A172 (cell line): Measurements from ENCODE around the gene SBNO2. TPM values are rescaled to one million over a fixed set of nuclear protein-coding genes. Genes with fewer than 3 reads are reported as not detected.
A peak's percentile ranks its signal among the peaks of the same experiment; 100 is the strongest.

Experiments used
- DNase-seq: peaks from one replicate; pipeline ENCODE4 v3.0.0-alpha.2; 2015; ENCODE audit warnings: low spot score
- total RNA-seq: library from RNA; depleted of rRNA; stranded (reverse); fragments of >200 nt; shearing (Covaris generic); gene quantifications from 2 replicates; pipeline ENCODE4 v1.2.3, GENCODE V29; 2014; rRNA removed

The SBNO2 gene, protein sequence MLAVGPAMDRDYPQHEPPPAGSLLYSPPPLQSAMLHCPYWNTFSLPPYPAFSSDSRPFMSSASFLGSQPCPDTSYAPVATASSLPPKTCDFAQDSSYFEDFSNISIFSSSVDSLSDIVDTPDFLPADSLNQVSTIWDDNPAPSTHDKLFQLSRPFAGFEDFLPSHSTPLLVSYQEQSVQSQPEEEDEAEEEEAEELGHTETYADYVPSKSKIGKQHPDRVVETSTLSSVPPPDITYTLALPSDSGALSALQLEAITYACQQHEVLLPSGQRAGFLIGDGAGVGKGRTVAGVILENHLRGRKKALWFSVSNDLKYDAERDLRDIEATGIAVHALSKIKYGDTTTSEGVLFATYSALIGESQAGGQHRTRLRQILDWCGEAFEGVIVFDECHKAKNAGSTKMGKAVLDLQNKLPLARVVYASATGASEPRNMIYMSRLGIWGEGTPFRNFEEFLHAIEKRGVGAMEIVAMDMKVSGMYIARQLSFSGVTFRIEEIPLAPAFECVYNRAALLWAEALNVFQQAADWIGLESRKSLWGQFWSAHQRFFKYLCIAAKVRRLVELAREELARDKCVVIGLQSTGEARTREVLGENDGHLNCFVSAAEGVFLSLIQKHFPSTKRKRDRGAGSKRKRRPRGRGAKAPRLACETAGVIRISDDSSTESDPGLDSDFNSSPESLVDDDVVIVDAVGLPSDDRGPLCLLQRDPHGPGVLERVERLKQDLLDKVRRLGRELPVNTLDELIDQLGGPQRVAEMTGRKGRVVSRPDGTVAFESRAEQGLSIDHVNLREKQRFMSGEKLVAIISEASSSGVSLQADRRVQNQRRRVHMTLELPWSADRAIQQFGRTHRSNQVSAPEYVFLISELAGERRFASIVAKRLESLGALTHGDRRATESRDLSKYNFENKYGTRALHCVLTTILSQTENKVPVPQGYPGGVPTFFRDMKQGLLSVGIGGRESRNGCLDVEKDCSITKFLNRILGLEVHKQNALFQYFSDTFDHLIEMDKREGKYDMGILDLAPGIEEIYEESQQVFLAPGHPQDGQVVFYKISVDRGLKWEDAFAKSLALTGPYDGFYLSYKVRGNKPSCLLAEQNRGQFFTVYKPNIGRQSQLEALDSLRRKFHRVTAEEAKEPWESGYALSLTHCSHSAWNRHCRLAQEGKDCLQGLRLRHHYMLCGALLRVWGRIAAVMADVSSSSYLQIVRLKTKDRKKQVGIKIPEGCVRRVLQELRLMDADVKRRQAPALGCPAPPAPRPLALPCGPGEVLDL (N-terminal part only)
- total RNA-seq, result 37.0 and 51.1 TPM in 2 replicates

DNA sequence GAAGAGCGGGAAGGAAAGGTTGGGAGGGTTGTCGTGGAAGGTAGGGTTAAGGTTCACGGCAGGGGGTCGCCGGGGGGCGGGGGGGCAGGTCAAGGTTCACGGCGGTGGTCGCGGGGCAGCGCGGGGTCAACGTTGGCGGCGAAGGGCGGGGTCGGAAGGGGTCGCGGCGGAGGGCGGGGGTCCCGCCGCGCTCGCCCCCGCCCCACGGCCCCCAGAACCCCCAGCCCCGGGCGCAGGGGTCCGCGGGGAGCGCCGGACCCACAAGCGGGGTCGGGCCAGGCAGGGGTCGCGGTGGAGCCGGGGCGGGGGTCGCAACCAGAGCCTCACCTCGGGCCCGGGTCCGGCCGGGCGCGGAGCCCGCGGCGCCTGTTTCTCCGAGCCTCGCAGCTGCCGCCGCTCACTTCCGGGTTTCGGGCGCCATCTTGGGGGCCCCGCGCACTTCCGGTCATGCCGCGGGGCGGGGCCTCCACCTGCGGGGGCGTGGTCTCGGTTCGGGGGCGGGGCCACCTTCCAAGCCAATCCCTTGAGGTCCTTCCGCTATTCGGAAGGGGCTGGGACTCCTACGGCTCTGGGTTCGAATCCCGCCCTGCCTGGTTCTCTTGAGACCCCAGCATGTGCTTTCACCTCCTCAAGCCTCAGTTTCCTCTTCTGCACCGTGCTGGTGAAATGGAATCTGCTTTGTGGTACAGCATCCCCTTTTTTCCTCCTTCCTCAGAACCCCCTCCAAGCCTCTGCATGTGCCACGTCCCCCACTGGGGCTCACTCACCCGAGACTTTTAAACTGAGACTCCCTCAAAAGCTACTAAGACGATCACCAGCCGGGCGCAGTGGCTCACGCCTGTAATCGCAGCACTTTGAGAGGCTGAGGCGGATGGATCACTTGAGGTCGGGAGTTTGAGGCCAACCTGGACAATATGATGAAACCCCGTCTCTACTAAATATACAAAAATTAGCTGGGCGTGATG, at the start of gene SBNO2:
TSS of gene SBNO2 (minus strand) at position 424 of the 965 bp plus-strand sequence. CDS start 19,992 bp downstream, outside the sequence.
- peak; percentile 70 for DNase-seq

DNA sequence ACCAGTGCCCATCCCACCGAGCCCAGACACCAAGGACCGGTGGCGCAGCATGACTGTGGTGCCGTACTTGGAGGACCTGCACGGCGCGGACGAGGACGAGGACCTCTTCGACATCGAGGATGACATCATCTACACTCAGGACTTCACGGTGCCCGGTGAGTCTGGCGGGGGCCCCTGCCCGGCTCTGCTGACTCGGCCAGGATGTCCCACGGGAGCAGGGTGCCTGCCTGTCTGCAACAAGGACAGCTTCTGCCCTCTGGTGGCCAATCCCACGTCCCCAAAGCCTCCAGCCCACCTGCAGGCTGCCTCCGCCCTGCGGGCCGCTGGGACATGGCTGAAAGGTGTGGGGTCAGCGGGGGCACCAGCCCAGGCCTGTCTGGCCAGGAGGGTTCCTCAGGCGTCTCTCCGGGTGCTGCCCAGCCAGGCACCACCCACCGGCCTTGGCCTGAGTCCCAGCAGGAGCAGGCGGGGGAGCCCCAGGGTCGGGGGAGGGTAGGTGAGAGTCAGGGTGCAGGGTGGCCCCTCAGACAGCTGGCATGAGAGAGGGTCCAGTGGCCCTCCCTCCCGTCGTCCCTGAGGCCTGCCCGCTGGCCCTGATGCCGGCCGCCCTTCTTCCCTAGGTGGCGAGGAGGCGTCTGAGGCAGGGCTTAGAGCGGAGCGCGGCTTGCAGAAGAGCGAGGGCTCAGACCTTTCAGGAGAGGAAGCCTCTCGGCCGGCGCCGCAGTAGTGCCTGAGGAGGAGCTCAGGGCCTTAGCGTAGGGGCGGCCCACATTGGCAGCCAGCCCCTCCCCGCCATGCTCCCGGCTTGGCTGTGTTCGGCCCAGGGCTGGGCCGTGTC, 49.2 kb upstream of the SBNO2 start:
- DNase-seq, result peak; percentile 75

DNA sequence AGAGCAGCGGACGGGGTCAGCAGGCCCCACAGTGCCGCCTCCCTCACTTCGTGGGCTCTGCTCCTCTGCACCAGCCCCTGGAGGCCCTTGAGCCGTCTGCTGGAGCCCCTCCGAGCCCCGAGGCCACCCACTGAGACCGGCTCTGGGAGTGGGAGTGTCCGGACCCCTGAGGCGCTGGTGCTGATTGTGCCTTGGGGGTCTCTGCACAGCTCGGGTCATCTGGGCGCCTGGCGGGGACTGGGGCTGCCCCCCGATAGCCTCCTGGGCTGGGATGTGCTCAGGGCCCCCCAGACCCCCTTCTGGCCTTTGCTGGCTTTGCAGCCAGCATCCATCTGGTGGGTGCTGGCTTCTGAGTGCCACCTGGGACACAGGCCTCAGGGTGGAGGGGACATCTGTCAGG, 48.3 kb upstream of the SBNO2 start:
- DNase-seq, result no peak

DNA sequence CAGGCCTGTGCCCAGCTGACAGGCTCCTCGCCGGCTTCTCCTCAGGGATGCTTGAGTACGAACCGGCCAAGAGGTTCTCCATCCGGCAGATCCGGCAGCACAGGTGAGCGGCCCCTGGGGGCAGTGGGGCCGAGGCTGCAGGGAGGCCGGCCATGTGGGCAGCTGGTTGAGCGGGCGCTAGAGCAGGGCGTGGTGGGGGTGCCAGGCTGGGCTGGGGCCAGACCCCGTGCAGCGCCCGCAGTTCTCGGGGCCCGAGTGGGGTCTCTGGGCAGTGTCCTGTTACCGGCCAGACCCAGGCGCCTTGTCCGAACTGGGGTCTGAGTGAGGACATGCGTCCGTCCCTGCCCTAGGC, 47.8 kb upstream of the SBNO2 start:
- no peak for DNase-seq

DNA sequence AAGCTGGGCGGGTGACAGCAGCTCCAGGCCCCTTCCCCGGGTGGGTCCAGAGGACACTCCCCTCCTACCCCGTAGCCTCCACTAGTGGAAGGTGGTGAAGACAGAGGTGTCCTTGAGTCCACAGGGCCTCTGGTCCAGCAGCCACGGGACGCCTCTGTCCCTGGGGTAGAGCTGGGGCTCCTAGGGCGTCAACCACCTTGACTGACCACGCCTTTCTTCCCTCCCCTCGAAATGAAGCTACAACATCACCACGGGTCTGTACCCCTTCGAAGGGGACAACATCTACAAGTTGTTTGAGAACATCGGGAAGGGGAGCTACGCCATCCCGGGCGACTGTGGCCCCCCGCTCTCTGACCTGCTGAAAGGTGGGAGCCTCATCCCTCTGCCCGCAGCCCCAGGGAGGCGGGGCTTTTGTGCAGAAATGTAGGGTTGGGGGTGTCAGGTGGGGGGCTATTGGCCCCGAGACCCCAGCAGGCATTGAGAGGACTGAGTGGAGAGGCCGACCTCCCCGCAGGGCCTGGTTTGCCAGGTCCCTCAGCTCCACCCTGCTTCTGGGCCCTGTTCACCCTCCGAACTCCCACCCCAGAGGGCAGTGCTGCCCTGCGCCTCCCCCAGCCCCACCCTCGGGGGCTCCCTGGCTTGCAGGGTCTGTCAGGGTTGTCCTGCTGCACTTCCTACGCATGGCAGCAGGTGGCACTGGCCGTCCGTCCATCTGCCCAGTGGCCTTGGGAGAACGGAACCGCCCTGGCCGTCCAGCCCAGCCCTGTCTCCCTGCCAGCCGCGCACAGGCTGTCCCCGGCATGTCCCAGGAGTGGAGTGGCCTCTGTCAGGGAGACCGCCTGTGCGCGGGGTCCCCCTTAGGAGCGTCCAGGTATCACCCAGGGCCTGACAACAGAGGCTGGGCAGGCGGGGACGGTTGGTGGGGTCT, 47.2 kb upstream of the SBNO2 start:
- peak; percentile 51 for DNase-seq

DNA sequence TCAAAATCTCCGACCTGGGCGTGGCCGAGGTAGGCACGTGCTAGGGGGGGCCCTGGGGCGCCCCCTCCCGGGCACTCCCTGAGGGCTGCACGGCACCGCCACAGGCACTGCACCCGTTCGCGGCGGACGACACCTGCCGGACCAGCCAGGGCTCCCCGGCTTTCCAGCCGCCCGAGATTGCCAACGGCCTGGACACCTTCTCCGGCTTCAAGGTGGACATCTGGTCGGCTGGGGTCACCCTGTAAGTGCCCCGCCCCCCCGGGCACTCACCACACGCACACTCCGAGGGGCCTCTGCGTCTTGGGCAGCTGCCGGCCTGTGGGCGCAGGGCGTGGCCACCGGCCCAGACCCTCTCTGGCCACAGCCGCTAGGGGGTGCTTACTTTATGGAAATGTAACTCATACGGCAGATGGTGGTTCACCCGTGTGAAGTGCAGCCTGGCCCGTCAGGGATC, 46.4 kb upstream of the SBNO2 start:
- no peak for DNase-seq

DNA sequence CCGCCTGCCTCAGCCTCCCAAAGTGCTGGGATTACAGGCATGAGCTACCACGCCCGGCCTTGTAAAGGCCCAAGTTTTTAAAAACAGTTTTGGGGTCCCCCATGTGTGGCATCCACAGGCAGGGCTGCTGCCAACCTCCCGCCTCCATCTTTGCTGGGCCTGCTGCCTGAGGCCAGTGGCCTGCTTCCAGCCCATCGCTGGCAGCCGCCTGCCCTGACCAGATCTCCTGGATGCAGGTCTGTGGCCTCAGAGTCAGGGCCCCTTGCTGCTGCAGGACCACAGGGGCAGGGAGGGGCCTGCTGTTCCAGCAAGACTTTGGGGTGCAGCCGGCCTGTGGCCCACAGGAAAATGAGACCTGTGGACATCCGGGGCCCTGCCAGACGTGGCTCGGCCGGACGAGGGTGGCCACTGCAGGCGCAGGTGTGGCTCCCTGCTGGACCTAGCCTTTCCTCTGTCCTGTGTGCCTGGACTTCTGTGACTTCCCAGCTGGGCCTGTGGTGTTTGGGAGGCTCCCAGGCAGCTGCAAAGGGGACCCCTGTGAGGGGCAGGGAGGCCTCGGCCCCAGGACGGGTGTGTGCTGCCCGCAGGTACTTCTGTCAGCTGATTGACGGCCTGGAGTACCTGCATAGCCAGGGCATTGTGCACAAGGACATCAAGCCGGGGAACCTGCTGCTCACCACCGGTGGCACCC, 45.9 kb upstream of the SBNO2 start:
- DNase-seq, result no peak

DNA sequence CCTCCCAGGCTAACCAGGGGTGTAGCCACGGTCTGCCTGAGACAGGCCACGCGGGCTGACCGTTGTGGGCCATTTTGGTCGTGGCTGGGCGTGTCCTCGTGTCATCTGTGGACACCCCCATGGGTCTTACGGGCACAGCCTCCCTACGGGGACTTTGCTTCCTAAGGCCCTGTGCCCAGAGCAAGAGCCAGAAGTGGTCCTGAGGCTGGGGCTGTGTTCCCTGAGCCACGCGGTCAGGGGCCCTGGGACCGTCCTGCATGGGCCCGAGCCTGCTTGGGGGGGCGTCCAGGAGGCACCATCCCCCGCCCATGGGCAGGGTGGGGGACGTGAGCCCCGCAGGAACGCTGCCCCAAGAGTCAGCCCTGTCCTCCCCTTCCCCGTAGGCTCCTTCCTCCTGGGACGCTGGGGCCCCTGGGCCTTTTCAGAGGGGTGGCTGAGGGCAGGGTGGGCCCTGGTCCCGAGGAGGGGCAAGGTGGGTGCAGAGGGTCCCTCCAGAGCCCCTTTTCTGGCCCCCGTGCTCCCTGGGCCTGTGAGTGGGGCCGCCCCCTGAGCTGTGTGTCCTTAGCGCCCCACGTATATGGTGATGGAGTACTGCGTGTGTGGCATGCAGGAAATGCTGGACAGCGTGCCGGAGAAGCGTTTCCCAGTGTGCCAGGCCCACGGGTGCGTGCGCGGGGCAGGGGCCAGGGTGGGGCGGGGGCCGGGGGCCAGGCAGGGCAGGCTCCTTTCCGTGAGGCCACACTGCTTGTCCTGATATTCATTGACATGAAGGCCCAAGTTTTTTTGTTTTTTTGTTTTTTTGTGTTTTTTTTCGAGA, 44.9 kb upstream of the SBNO2 start:
- DNase-seq, result no peak

DNA sequence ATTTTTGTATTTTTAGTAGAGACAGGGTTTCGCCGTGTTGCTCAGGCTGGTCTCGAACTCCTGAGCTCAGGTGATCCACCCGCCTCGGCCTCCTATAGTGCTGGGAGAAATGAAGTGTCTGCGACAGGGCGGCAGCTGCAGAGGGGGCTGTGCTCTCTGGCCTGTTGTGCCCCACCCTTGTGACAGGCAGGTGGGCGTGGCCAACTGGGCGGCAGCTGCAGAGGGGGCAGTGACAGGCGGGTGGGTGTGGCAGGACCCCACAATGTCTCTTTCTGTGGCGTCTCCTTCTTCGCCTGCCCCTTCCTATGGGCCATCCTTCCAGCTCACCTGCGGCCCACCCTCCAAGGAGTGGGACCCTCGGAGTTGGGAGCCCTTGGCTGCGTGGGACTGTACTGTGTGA, 43.3 kb upstream of the SBNO2 start:
- no peak for DNase-seq

DNA sequence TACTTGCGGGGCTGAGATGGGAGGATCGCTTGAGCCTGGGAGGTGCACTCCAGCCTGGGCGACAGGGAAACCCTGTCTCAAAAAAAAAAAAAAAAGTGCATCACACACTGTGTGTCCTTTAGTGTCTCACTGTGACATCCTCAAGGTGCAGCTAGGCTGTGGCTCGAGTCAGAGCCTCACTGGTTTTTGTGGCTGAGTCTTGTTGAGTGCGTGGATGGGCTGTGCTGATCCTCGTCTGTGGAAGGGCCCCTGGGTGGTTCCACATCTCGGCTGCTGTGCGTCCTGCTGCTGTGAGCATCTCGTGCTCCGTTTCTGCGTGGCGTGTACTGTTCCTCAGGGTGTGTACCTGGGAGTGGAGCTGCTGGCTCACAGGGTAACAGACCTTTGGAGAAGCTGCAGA, 42.7 kb upstream of the SBNO2 start:
- no peak for DNase-seq

DNA sequence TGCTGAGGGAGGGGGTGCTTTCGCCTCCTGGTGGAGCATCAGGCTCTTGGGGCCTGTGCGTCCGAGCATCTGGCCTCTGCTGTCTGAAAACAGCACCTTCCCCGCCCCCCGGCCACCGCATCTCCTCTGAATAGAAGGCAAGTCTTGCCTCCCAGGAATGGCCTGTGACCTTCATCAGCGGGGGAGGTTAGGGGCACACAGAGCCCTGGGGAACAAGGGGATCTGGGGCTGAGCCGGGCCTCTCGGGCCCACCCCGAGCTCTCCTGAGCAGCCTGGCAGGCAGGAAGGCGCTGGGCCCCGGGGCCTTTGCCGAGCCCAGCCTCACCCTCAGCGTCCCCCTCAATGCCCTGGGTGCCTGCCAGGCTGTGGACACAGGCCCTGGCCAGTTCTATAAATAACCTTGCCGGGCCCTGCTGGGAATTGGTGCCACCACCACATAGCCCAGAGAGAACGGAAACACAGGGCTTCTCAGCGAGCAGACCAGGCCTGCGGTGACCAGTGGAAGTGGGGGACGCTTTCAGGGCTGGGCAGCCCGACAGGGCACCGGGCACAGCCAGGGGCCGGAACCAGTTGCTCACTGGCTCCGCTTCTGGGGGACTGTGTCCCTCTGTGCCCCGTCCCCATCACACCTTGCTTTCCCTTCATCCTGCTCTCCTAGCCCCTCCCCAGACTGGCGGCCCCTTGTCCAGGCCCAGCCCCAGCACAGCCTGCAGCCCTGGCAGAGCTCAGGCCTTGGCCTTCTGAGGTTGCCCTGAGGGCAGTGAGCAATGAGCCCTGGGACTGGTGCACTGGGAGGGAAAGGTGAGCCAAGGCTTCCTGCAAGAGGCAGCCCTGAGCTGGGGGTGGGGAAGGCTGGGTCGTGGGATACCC, 41.0 kb upstream of the SBNO2 start:
- peak; percentile 89 for DNase-seq

DNA sequence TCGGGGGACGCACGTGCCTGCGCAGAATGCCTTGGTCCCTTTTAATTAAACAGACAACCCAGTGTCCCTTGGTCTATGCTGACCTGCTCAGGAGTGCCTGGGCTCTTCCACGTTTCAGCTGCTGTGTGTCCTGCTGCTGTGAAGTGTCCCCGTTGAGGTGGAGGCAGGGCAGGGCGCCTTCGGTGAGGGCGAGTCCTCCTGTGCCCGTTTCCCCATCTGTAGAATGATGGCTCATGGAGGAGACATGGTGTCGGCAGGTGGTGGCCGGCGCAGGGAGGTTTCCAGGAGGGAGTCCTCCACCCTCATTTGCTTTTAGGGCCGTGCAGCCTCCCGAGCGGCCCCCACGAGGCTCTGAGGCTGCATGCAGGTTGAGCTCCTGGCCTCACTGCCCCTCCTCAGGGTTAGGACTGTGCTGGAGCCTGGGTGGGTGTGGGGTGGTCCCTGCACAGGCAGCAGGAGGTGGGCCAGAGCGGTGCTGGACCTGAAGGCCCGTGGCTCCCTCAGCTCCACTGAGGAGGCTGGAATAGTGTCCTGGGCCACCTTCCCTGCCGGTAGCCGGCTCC, 40.3 kb upstream of the SBNO2 start:
- no peak for DNase-seq

DNA sequence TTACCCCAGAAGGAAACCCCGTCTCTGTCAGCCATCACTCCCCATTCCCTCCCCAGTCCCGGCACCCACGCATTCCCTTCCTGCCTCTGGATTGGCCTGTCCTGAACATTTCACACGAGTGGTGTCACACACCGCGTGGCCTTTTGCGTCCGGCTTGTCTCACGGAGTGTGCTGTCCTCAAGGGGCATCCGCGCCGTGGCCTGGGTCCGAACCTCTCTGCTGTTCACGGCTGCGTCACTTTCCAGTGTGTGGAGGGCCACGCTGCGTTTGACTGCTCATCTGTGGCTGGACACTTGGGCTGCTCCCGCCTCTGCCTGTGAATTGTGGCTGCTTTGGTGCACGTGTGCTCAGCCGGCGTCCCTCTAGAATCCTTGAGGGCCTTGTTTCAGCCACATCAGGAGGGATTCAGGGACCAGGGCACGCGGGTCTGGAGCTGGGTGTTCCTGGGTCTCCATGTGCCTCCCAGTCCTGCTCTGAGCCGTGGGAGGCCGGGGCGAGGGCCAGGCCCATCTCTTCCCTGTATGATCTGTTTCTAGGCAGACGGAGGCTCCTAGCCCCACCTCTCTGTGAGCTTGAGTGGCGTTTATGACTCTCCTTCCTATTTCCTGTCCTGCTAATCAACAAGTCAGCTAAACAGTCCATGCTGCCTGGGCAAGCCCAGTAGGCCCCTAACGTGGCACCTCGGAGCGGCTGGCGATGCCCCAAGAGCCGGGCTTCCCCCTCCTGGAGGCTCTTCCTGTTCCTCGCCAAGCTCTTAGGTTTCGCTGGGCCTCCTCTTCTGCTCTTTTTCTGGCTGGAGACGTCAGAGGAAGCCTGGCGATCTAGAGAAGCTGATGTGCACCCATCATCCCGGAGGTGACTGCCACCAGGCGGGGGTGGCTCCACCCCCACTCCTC, 39.6 kb upstream of the SBNO2 start:
- peak; percentile 89 for DNase-seq

DNA sequence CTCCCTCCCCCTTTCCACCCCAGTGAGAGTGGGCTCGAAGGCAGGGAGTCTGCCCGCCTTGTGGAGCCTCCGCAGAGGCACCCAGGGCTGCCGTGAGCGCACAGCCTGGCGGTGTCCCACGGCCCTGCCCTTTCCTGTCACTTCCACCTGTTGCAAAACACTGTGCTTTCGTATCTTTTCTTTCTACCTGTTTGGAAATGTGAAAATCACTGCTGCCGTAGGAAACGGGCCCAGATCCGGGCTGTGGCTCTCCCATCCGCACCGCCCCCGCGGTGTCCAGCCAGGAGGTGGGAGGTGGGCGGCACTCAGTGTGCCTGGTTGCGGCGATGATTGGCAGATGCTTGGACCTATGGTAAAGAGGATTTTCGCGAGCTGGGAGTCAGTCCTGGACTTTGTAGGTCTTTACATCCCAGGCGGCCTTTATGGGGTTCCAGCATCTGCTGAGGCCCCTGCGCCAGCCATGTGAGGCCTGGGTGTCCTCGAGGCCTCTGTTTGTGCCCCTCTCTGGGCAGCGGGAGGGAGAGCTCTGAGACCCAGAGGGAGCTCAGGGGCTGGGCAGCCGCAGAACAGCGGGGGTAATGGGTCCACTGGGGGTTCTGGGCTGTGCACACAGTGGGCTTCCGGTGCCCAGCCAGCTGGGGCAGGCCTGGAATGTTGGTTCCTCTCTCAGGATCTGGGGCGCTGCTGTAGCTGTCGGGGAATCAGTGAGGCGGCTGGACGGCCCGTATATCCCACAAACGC, 37.6 kb upstream of the SBNO2 start:
- DNase-seq, result no peak
